Peyer's patch (tissue), 4 donors: ENCODE results near the gene PCDH1. TPM values are rescaled to one million over a fixed set of nuclear protein-coding genes. Genes with fewer than 3 reads are reported as not detected.
A peak's percentile ranks its signal among the peaks of the same experiment; 100 is the strongest.

ENCODE experiments used
- DNase-seq, 3 donors: peaks; one replicate each; pipeline ENCODE4 v3.0.0-alpha.2; 2017 to 2019
- H3K27ac ChIP-seq, 4 donors: fragments of 200-600 bp; sonication (generic); one replicate each; pipeline ENCODE4 v1.5.1; 2016 to 2019
- H3K27me3 ChIP-seq, 2 donors: fragments of 200-600 bp; sonication (generic); one replicate each; pipeline ENCODE4 v1.5.1; 2019
- H3K36me3 ChIP-seq, 3 donors: fragments of 200-600 bp; sonication (generic); one replicate each; pipeline ENCODE4 v1.5.1; 2016 to 2019
- H3K4me1 ChIP-seq, 4 donors: fragments of 200-600 bp; sonication (generic); one replicate each; pipeline ENCODE4 v1.5.1; 2016 to 2019
- H3K4me3 ChIP-seq, 4 donors: fragments of 200-600 bp; sonication (generic); 1 replicate in 3 of 4; 2 replicates in 1 of 4; pipeline ENCODE4 v1.5.1; 2016 to 2019; ENCODE audit warnings: mild to moderate bottlenecking in 1 of 4
- H3K9me3 ChIP-seq, 4 donors: fragments of 200-600 bp; sonication (generic); one replicate each; pipeline ENCODE4 v1.5.1; 2016 to 2019; ENCODE audit warnings: mild to moderate bottlenecking in 1 of 4
- CTCF ChIP-seq, 6 experiments: fragments of 450-650 bp in 4 of 6; fragments of 200-600 bp in 2 of 6; sonication (generic) in 1 of 6; IDR thresholded peaks; one replicate each; pipeline ENCODE4 v1.5.1; 2017 to 2019; ENCODE audit warnings: antibody characterized with exemption in 6 of 6, mild to moderate bottlenecking in 3 of 6, moderate library complexity in 1 of 6
- POLR2A ChIP-seq, 2 donors: fragments of 450-650 bp; IDR thresholded peaks; one replicate each; pipeline ENCODE4 v1.5.1; 2017; ENCODE audit warnings: antibody characterized with exemption in 2 of 2, mild to moderate bottlenecking in 2 of 2, moderate library complexity in 2 of 2
- total RNA-seq, 4 donors: library from RNA; depleted of rRNA; stranded (reverse); fragments of >200 nt; gene quantifications; one replicate each; pipeline ENCODE4 v1.1.0, GENCODE V29; 2016

The PCDH1 gene
- total RNA-seq, 4 donors from 2014 or later = 64.4 to 169 (median 164) TPM

GRCh38 chr5:141867139-141867538 lies 11.1 kb downstream of the PCDH1 start:
- TF ChIP-seq POLR2A (IDR thresholded peaks at IDR 0.05) (peak in 1 of 2 donors; percentile 39), CTCF (IDR thresholded peaks at IDR 0.05) (no peak)
- H3K4me1 ChIP-seq = peaks cover 0 to 55% (median 9%) of the 10 kb centered on the region in 4 donors
- peaks cover 0 to 47% (median 0%) of the 10 kb centered on the region in 3 donors for H3K36me3 ChIP-seq

GRCh38 chr5:141866096-141866495 lies 12.1 kb downstream of the PCDH1 start:
- peak in 1 of 2 donors; percentile 43 for TF ChIP-seq POLR2A (IDR thresholded peaks at IDR 0.05)
- no peak for TF ChIP-seq CTCF (IDR thresholded peaks at IDR 0.05)
- Histone ChIP-seq H3K9me3 (no peaks in the 10 kb centered on the region), H3K27me3 (no peaks in the 10 kb centered on the region), H3K27ac (peak overlapping the region in 3 of 4 donors; percentile 55 to 92 (median 75)), H3K36me3 (peaks cover 0 to 48% (median 0%) of the 10 kb centered on the region in 3 donors), H3K4me1 (peaks cover 0 to 44% (median 8%) of the 10 kb centered on the region in 4 donors), H3K4me3 (no peak overlapping the region)
- peak in 2 of 3 donors; percentile 81 to 87 for DNase-seq

More at GRCh38 chr5:141867139-141867538, 11.1 kb downstream of the PCDH1 start:
- peak overlapping the region in 3 of 4 donors; percentile 55 to 92 (median 75) for H3K27ac ChIP-seq
- DNase-seq = peak in 2 of 3 donors; percentile 70 to 84
- H3K4me3 ChIP-seq = no peak overlapping the region
- H3K27me3 ChIP-seq = no peaks in the 10 kb centered on the region
- no peaks in the 10 kb centered on the region for H3K9me3 ChIP-seq

GRCh38 chr5:141865406-141865805 lies 12.8 kb downstream of the PCDH1 start:
- Histone ChIP-seq H3K27ac (peak overlapping the region in 3 of 4 donors; percentile 24 to 92 (median 75)), H3K9me3 (no peaks in the 10 kb centered on the region), H3K4me3 (no peak overlapping the region), H3K27me3 (no peaks in the 10 kb centered on the region), H3K4me1 (peaks cover 0 to 38% (median 6%) of the 10 kb centered on the region in 4 donors), H3K36me3 (peaks cover 0 to 48% (median 0%) of the 10 kb centered on the region in 3 donors)
- no peak for TF ChIP-seq POLR2A (IDR thresholded peaks at IDR 0.05)
- no peak for TF ChIP-seq CTCF (IDR thresholded peaks at IDR 0.05)
- no peak for DNase-seq

- peak in 1 of 3 donors; percentile 49 for DNase-seq
- Histone ChIP-seq H3K36me3 (peaks cover 0 to 48% (median 0%) of the 10 kb centered on the region in 3 donors), H3K27ac (peak overlapping the region in 2 of 4 donors; percentile 8 to 75), H3K4me1 (peaks cover 0 to 31% (median 2%) of the 10 kb centered on the region in 4 donors), H3K4me3 (no peak overlapping the region), H3K9me3 (no peaks in the 10 kb centered on the region), H3K27me3 (no peaks in the 10 kb centered on the region)
- TF ChIP-seq POLR2A (IDR thresholded peaks at IDR 0.05) = no peak
- TF ChIP-seq CTCF (IDR thresholded peaks at IDR 0.05) = no peak
These were observed 13.5 kb downstream of the PCDH1 start for GRCh38 chr5:141864371-141865370.

GRCh38 chr5:141863569-141864178 lies 14.5 kb downstream of the PCDH1 start:
- Histone ChIP-seq H3K27ac (no peak overlapping the region), H3K4me1 (peaks cover 0 to 25% (median under 1%) of the 10 kb centered on the region in 4 donors), H3K36me3 (peaks cover 0 to 44% (median 0%) of the 10 kb centered on the region in 3 donors), H3K9me3 (no peaks in the 10 kb centered on the region), H3K27me3 (no peaks in the 10 kb centered on the region), H3K4me3 (no peak overlapping the region)
- DNase-seq = peak in 1 of 3 donors; percentile 43
- TF ChIP-seq CTCF (IDR thresholded peaks at IDR 0.05) = no peak
- no peak for TF ChIP-seq POLR2A (IDR thresholded peaks at IDR 0.05)
